ENCODE results near the gene HSDL2. TPM values are rescaled to one million over a fixed set of nuclear protein-coding genes. Genes with fewer than 3 reads are reported as not detected.

Gene HSDL2
- total RNA-seq, 2 experiments from 2014 or later: 24.7 to 30.9 TPM

- intact Hi-C loops (cut with DNase I, micrococcal nuclease): loop anchor here in 1 of 2 experiments (10.0 kb wide), 1 partner anchor 218 kb away; no protein-coding TSS in a partner anchor
- Mint-ChIP-seq H3K36me3 (ENCODE audit: low read depth) (peaks cover 3% of the 10 kb centered on the region), H3K4me1 (no peaks in the 10 kb centered on the region), H3K27me3 (no peaks in the 10 kb centered on the region), H3K4me3 (no peak overlapping the region), H3K27ac (no peak overlapping the region), H3K9me3 (ENCODE audit: low read depth) (no peaks in the 10 kb centered on the region)
- ChIA-PET POLR2A (interaction anchor here (0.6 kb wide), 1 partner anchor 31 kb away, joined by 3 read pairs; no protein-coding TSS in a partner anchor), CTCF (interaction anchor here (1.4 kb wide), 1 partner anchor 349 kb away, joined by 3 read pairs; no protein-coding TSS in a partner anchor)
- ATAC-seq (no peak), DNase-seq (no peak)
Measured at GRCh38 chr9:112446526-112446925, 66.6 kb downstream of the HSDL2 start.

DNA sequence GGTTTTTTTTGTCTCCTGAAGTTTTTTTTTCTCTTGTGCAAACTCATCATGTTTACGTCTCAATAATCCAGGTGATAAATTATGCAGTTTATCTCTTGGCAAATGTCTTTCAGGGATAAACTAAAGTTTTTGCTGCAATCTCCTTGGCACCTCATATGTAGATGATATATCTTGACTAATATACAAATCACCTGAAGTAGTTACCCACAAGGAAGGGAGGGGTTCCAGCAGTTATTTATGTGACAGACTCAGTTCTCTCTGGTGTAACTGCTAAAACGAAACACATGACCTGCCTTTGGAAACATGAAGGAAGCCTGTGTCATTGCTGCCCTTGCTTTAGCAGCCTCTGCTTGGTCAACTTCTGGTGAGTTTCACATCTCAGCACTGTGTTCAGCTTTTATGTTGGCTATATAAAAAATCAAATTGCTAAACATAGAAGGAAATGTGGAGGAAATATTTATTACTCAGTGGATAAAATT, 67.4 kb downstream of the HSDL2 start:
- intact Hi-C loops (cut with DNase I, micrococcal nuclease): loop anchor here in 1 of 2 experiments (10.0 kb wide), 1 partner anchor 217 kb away; no protein-coding TSS in a partner anchor
- H3K4me3 Mint-ChIP-seq: no peak overlapping the region

GRCh38 chr9:112462855-112463254, 82.9 kb downstream of the HSDL2 start:
- intact Hi-C loops (cut with DNase I, micrococcal nuclease): loop anchor here in 1 of 2 experiments (10.0 kb wide), 1 partner anchor 222 kb away; no protein-coding TSS in a partner anchor
- Mint-ChIP-seq H3K27ac (no peak overlapping the region), H3K27me3 (no peaks in the 10 kb centered on the region), H3K4me1 (peaks cover 2% of the 10 kb centered on the region), H3K9me3 (ENCODE audit: low read depth) (peaks cover 1% of the 10 kb centered on the region), H3K36me3 (ENCODE audit: low read depth) (peaks cover 24% of the 10 kb centered on the region), H3K4me3 (no peak overlapping the region)
- POLR2A ChIA-PET: no interaction called here
- DNase-seq: no peak
- no peak for ATAC-seq
- CTCF ChIA-PET: interaction anchor here (1.9 kb wide), 1 partner anchor 18 kb away, joined by 10 read pairs; no protein-coding TSS in a partner anchor

More for the DNA sequence above, 67.4 kb downstream of the HSDL2 start:
- H3K4me1 Mint-ChIP-seq: no peaks in the 10 kb centered on the region
- ATAC-seq: no peak
- ChIA-PET CTCF (no interaction called here), POLR2A (interaction anchor here (0.6 kb wide), 1 partner anchor 30 kb away, joined by 3 read pairs; no protein-coding TSS in a partner anchor)
- no peaks in the 10 kb centered on the region for H3K9me3 Mint-ChIP-seq (ENCODE audit: low read depth)
- peaks cover 3% of the 10 kb centered on the region for H3K36me3 Mint-ChIP-seq (ENCODE audit: low read depth)
- no peak for DNase-seq
- H3K27ac Mint-ChIP-seq: no peak overlapping the region
- H3K27me3 Mint-ChIP-seq: no peaks in the 10 kb centered on the region

- H3K27me3 Mint-ChIP-seq: no peaks in the 10 kb centered on the region
- POLR2A ChIA-PET: interaction anchor here (0.6 kb wide), 1 partner anchor 453 kb away, joined by 4 read pairs; no protein-coding TSS in a partner anchor
- ATAC-seq (no peak), DNase-seq (no peak)
- H3K9me3 Mint-ChIP-seq (ENCODE audit: low read depth): peaks cover 1% of the 10 kb centered on the region
- no peak overlapping the region for H3K27ac Mint-ChIP-seq
- intact Hi-C loops (cut with DNase I, micrococcal nuclease): loop anchor here in 1 of 2 experiments (10.0 kb wide), 1 partner anchor 219 kb away; no protein-coding TSS in a partner anchor
- peaks cover 15% of the 10 kb centered on the region for H3K36me3 Mint-ChIP-seq (ENCODE audit: low read depth)
- CTCF ChIA-PET: interaction anchor here (1.6 kb wide), 1 partner anchor 8 kb away, joined by 5 read pairs; no protein-coding TSS in a partner anchor
- peaks cover 2% of the 10 kb centered on the region for H3K4me1 Mint-ChIP-seq
- no peak overlapping the region for H3K4me3 Mint-ChIP-seq
Measured at GRCh38 chr9:112465352-112465751, 85.4 kb downstream of the HSDL2 start.

DNA sequence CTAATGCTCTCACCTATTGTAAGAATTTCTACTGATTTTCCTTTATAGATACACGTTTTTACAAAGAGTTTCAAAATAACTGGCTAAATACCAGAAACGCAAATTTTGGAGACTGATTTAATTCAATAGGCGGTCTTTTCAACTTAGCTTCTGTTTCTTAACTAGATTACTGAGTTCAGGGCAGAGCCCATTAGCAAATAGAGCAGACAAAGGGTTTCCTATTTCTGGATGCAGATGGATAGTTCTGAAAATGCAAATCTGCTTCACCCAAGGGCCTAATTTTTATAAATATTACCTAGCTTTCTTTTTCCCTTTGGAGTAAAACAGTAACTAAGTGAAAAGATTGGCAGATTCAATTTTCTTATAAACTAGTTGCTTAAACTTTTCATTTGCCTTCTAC, 93.1 kb downstream of the HSDL2 start:
- ATAC-seq: no peak
- Mint-ChIP-seq H3K27ac (no peak overlapping the region), H3K4me1 (no peaks in the 10 kb centered on the region), H3K9me3 (ENCODE audit: low read depth) (no peaks in the 10 kb centered on the region), H3K27me3 (no peaks in the 10 kb centered on the region), H3K4me3 (no peak overlapping the region), H3K36me3 (ENCODE audit: low read depth) (peaks cover 9% of the 10 kb centered on the region)
- intact Hi-C loops (cut with DNase I, micrococcal nuclease): no loop called here
- DNase-seq: no peak
- POLR2A ChIA-PET: interaction anchor here (0.6 kb wide), 1 partner anchor 532 kb away, joined by 3 read pairs; no protein-coding TSS in a partner anchor
- CTCF ChIA-PET: interaction anchor here (0.5 to 1.4 kb wide), 4 partner anchors 8 to 371 kb away, joined by 3 to 5 read pairs (median 3); no protein-coding TSS in a partner anchor

GRCh38 chr9:112473986-112474385, 94.1 kb downstream of the HSDL2 start:
- ChIA-PET CTCF (interaction anchor here (1.4 kb wide), 1 partner anchor 9 kb away, joined by 5 read pairs; no protein-coding TSS in a partner anchor), POLR2A (no interaction called here)
- Mint-ChIP-seq H3K4me1 (no peaks in the 10 kb centered on the region), H3K27ac (no peak overlapping the region), H3K9me3 (ENCODE audit: low read depth) (peaks cover 4% of the 10 kb centered on the region), H3K27me3 (no peaks in the 10 kb centered on the region), H3K4me3 (no peak overlapping the region), H3K36me3 (ENCODE audit: low read depth) (peaks cover 14% of the 10 kb centered on the region)
- intact Hi-C loops (cut with DNase I, micrococcal nuclease): no loop called here
- no peak for ATAC-seq
- DNase-seq: no peak

DNA sequence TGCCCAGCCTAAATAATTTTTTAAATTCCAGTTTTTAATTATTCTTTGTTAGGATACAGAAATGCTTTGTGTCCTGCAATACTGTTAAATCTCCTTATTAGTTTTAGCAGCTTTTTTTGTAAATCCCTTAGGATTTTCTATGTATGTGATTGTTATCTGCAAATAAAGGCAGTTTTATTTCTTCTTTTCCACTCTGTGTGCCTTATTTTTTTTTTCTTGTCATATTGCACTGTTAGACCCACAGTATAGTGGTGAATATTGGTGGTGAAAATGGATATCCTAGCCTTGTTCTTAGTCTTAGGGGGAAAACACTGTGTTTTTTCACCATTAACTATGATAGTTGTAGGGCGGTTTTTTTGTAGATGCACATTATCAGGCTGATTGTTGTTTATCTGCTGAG, 95.4 kb downstream of the HSDL2 start:
- ChIA-PET POLR2A (interaction anchor here (0.6 kb wide), 1 partner anchor 481 kb away, joined by 3 read pairs; no protein-coding TSS in a partner anchor), CTCF (no interaction called here)
- Mint-ChIP-seq H3K36me3 (ENCODE audit: low read depth) (peaks cover 14% of the 10 kb centered on the region), H3K27ac (no peak overlapping the region), H3K4me3 (no peak overlapping the region), H3K9me3 (ENCODE audit: low read depth) (peaks cover 4% of the 10 kb centered on the region), H3K4me1 (no peaks in the 10 kb centered on the region), H3K27me3 (no peaks in the 10 kb centered on the region)
- intact Hi-C loops (cut with DNase I, micrococcal nuclease): no loop called here
- no peak for DNase-seq
- no peak for ATAC-seq

DNA sequence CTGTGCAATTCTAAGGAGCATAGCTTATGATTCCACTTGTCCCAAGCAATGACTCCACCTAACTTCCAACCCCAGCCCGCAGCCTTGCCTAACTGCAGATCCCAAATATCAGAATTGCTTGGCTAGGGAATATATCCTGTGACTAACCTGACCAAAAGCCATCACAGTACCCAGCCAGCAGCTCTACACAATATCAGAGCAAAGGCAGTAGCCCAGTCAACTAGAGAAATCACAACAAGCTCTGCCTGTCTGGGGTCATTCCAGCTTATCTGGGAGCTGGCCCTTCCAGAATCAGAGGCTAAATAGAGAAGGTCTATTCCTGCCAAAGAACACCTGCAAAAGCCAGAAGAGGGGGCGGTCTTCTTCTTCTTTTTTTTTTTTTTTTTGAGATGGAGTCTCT, 97.4 kb downstream of the HSDL2 start:
- no peaks in the 10 kb centered on the region for H3K27me3 Mint-ChIP-seq
- no peaks in the 10 kb centered on the region for H3K4me1 Mint-ChIP-seq
- H3K4me3 Mint-ChIP-seq: no peak overlapping the region
- POLR2A ChIA-PET: interaction anchor here (0.6 to 0.7 kb wide), 3 partner anchors 31 to 574 kb away, joined by 3 read pairs; no protein-coding TSS in a partner anchor
- DNase-seq (no peak), ATAC-seq (no peak)
- peaks cover 14% of the 10 kb centered on the region for H3K36me3 Mint-ChIP-seq (ENCODE audit: low read depth)
- CTCF ChIA-PET: interaction anchor here (0.7 to 1.6 kb wide), 3 partner anchors 9 to 389 kb away, joined by 3 to 6 read pairs (median 4); partner anchors contain the start of gene KIAA1958
- H3K9me3 Mint-ChIP-seq (ENCODE audit: low read depth): peaks cover 4% of the 10 kb centered on the region
- intact Hi-C loops (cut with DNase I, micrococcal nuclease): no loop called here
- no peak overlapping the region for H3K27ac Mint-ChIP-seq

GRCh38 chr9:112479221-112479620, 99.3 kb downstream of the HSDL2 start:
- ChIA-PET POLR2A (no interaction called here), CTCF (interaction anchor here (0.6 to 0.8 kb wide), 3 partner anchors 12 to 171 kb away, joined by 3 to 4 read pairs (median 3); no protein-coding TSS in a partner anchor)
- DNase-seq (no peak), ATAC-seq (no peak)
- no peaks in the 10 kb centered on the region for H3K27me3 Mint-ChIP-seq
- peaks cover 14% of the 10 kb centered on the region for H3K36me3 Mint-ChIP-seq (ENCODE audit: low read depth)
- peaks cover 4% of the 10 kb centered on the region for H3K9me3 Mint-ChIP-seq (ENCODE audit: low read depth)
- intact Hi-C loops (cut with DNase I, micrococcal nuclease): no loop called here
- H3K4me3 Mint-ChIP-seq: no peak overlapping the region
- no peak overlapping the region for H3K27ac Mint-ChIP-seq
- H3K4me1 Mint-ChIP-seq: no peaks in the 10 kb centered on the region

- Mint-ChIP-seq H3K27ac (no peak overlapping the region), H3K4me3 (no peak overlapping the region), H3K36me3 (ENCODE audit: low read depth) (peaks cover 7% of the 10 kb centered on the region), H3K9me3 (ENCODE audit: low read depth) (no peaks in the 10 kb centered on the region), H3K4me1 (peaks cover 24% of the 10 kb centered on the region), H3K27me3 (no peaks in the 10 kb centered on the region)
- ChIA-PET CTCF (interaction anchor here (0.9 kb wide), 1 partner anchor 233 kb away, joined by 3 read pairs; the partner anchor contains the start of gene INIP), POLR2A (no interaction called here)
- intact Hi-C loops (cut with DNase I, micrococcal nuclease): loop anchor here in 1 of 2 experiments (5.0 kb wide), 3 partner anchors 312 to 1002 kb away; partner anchors contain the start of genes DNAJC25 and ECPAS
- no peak for DNase-seq
- ATAC-seq: no peak
Measured at GRCh38 chr9:112484607-112485006, 104.7 kb downstream of the HSDL2 start.

GRCh38 chr9:112485574-112485973, 105.7 kb downstream of the HSDL2 start:
- POLR2A ChIA-PET: no interaction called here
- no peak overlapping the region for H3K27ac Mint-ChIP-seq

More at GRCh38 chr9:112485574-112485973, 105.7 kb downstream of the HSDL2 start:
- ATAC-seq: no peak
- H3K4me1 Mint-ChIP-seq: peaks cover 32% of the 10 kb centered on the region
- H3K36me3 Mint-ChIP-seq (ENCODE audit: low read depth): peaks cover 7% of the 10 kb centered on the region
- H3K9me3 Mint-ChIP-seq (ENCODE audit: low read depth): no peaks in the 10 kb centered on the region
- no peak for DNase-seq
- CTCF ChIA-PET: interaction anchor here (1.0 to 1.8 kb wide), 4 partner anchors 9 to 212 kb away, joined by 3 to 6 read pairs (median 4); partner anchors contain the start of gene HSDL2
- no peaks in the 10 kb centered on the region for H3K27me3 Mint-ChIP-seq
- peak overlapping the region; percentile 95 for H3K4me3 Mint-ChIP-seq
- intact Hi-C loops (cut with DNase I, micrococcal nuclease): loop anchor here in 1 of 2 experiments (5.0 kb wide), 3 partner anchors 313 to 1003 kb away; partner anchors contain the start of genes DNAJC25 and ECPAS
